ENCODE results near the gene PCGF3. TPM values are rescaled to one million over a fixed set of nuclear protein-coding genes. Genes with fewer than 3 reads are reported as not detected.
"Not testable (repeated sequence)": the region's sequence is repeated elsewhere in the genome, so short reads cannot be mapped to it uniquely, and the experiment has no call there.

The PCGF3 gene
- total RNA-seq, 1 experiment from 2014 or later: 83.9 TPM

DNA sequence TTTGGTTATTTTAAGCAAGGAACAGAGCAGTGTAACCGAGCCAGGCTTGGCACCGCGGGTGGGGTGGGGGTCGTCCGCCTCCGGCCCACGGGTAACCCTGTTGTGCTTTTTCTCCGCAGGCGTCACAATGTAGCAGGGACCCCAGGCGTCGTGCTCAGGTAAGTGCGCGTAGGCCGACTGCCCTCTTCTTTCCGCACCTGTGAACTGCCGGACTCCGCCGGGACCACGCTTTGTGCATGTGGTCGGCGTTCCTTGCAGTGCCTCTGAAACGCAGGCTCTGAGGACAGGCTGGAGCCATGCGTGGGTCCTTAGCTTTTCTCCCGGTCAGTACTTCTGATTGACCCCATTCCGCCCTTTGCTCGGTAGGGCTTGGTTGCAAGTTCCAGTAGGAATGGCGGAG, 24.9 kb downstream of the PCGF3 start:
- ChIA-PET POLR2A (ENCODE audit: low non-redundant PET) (no interaction called here), CTCF (no interaction called here)
- Histone ChIP-seq H3K4me3 (ENCODE audit: low read depth, low read length, poor library complexity, severe bottlenecking) (no peak overlapping the region), H3K36me3 (ENCODE audit: insufficient read depth, low read length, poor library complexity, severe bottlenecking) (peaks cover 40% of the 10 kb centered on the region), H3K9me3 (ENCODE audit: low read depth, low read length, poor library complexity, severe bottlenecking) (no peaks in the 10 kb centered on the region), H3K27me3 (replicated peaks; ENCODE audit: insufficient read depth, low read depth, low read length, poor library complexity) (no peaks in the 10 kb centered on the region), H3K27ac (ENCODE audit: low read depth, low read length, poor library complexity, severe bottlenecking) (no peak overlapping the region), H3K4me1 (ENCODE audit: insufficient read depth, low read length, poor library complexity, severe bottlenecking) (no peaks in the 10 kb centered on the region)
- intact Hi-C loops (cut with micrococcal nuclease; ENCODE audit: unreplicated experiment): no loop called here
- BruUV-seq (replicated peaks): no TSS peak
- no peak for DNase-seq (ENCODE audit: low spot score)
- TF ChIP-seq, protein P1, sequence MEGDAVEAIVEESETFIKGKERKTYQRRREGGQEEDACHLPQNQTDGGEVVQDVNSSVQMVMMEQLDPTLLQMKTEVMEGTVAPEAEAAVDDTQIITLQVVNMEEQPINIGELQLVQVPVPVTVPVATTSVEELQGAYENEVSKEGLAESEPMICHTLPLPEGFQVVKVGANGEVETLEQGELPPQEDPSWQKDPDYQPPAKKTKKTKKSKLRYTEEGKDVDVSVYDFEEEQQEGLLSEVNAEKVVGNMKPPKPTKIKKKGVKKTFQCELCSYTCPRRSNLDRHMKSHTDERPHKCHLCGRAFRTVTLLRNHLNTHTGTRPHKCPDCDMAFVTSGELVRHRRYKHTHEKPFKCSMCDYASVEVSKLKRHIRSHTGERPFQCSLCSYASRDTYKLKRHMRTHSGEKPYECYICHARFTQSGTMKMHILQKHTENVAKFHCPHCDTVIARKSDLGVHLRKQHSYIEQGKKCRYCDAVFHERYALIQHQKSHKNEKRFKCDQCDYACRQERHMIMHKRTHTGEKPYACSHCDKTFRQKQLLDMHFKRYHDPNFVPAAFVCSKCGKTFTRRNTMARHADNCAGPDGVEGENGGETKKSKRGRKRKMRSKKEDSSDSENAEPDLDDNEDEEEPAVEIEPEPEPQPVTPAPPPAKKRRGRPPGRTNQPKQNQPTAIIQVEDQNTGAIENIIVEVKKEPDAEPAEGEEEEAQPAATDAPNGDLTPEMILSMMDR (conservative IDR thresholded peaks at IDR 0.05; ENCODE audit: low read depth, low read length): no peak
- TF ChIP-seq EZH2 (IDR thresholded peaks at IDR 0.05; ENCODE audit: borderline replicate concordance, low read depth, low read length, poor library complexity, severe bottlenecking): no peak

DNA sequence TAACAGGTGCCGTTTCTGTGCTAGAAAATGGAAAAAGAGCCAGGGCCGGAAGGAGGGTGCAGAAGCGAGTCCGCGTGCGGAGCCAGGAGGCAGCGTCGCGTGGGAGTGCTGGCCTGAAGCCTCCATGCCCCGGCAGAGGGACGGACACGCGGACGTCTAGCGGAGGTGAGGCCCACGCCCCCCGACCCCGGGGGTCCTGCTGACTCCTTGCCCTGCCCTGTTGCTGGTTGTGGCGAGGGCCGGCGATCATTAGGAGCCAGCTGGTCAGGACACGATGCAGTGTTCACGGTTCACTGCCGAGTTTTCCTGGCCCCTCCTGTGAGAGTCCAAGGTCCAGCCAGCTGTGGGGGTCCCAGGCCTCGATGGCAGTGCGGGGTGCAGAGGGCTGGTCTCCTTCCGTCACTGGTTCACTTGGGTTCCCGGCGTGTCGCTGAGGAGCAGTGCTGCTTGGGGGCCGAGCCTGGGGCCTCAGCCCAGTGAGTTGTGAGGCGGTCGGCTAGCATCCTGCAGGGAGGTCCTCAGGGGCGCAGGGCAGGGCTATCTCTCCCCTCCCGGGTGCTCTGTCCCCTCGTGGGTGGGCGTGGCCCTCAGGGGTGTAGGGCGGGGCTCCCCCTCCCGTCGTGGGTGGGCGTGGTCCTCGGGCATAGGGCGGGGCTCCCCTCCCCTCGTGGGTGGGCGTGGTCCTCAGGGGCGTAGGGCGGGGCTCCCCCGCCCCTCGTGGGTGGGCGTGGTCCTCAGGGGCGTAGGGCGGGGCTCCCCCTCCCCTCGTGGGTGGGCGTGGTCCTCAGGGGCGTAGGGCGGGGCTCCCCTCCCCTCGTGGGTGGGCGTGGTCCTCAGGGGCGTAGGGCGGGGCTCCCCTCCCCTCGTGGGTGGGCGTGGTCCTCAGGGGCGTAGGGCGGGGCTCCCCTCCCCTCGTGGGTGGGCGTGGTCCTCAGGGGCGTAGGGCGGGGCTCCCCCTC, 25.6 kb downstream of the PCGF3 start:
- POLR2A ChIA-PET (ENCODE audit: low non-redundant PET); BruUV-seq (replicated peaks); H3K4me3 ChIP-seq (ENCODE audit: low read depth, low read length, poor library complexity, severe bottlenecking): not testable (repeated sequence)

DNA sequence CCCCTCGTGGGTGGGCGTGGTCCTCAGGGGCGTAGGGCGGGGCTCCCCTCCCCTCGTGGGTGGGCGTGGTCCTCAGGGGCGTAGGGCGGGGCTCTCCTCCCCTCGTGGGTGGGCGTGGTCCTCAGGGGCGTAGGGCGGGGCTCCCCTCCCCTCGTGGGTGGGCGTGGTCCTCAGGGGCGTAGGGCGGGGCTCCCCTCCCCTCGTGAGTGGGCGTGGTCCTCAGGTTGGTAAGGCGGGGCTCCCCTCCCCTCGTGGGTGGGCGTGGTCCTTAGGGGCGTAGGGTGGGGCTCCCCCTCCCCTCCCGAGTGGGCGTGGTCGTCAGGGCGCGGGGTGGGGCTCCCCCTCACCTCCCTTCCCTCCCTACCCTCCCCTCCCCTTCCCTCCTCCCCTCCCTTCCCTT, 26.3 kb downstream of the PCGF3 start:
- CTCF ChIA-PET; H3K27me3 ChIP-seq (replicated peaks; ENCODE audit: insufficient read depth, low read depth, low read length, poor library complexity); DNase-seq (ENCODE audit: low spot score); H3K4me1 ChIP-seq (ENCODE audit: insufficient read depth, low read length, poor library complexity, severe bottlenecking); H3K9me3 ChIP-seq (ENCODE audit: low read depth, low read length, poor library complexity, severe bottlenecking); BruUV-seq (replicated peaks); POLR2A ChIA-PET (ENCODE audit: low non-redundant PET); H3K4me3 ChIP-seq (ENCODE audit: low read depth, low read length, poor library complexity, severe bottlenecking); H3K27ac ChIP-seq (ENCODE audit: low read depth, low read length, poor library complexity, severe bottlenecking); intact Hi-C loops (cut with micrococcal nuclease; ENCODE audit: unreplicated experiment): not testable (repeated sequence)
- peaks cover 43% of the 10 kb centered on the region for H3K36me3 ChIP-seq (ENCODE audit: insufficient read depth, low read length, poor library complexity, severe bottlenecking)

More for the DNA sequence above, 25.6 kb downstream of the PCGF3 start:
- H3K27me3 ChIP-seq (replicated peaks; ENCODE audit: insufficient read depth, low read depth, low read length, poor library complexity); H3K9me3 ChIP-seq (ENCODE audit: low read depth, low read length, poor library complexity, severe bottlenecking); H3K4me1 ChIP-seq (ENCODE audit: insufficient read depth, low read length, poor library complexity, severe bottlenecking); intact Hi-C loops (cut with micrococcal nuclease; ENCODE audit: unreplicated experiment); DNase-seq (ENCODE audit: low spot score); H3K27ac ChIP-seq (ENCODE audit: low read depth, low read length, poor library complexity, severe bottlenecking); CTCF ChIA-PET: not testable (repeated sequence)
- H3K36me3 ChIP-seq (ENCODE audit: insufficient read depth, low read length, poor library complexity, severe bottlenecking): peaks cover 43% of the 10 kb centered on the region

DNA sequence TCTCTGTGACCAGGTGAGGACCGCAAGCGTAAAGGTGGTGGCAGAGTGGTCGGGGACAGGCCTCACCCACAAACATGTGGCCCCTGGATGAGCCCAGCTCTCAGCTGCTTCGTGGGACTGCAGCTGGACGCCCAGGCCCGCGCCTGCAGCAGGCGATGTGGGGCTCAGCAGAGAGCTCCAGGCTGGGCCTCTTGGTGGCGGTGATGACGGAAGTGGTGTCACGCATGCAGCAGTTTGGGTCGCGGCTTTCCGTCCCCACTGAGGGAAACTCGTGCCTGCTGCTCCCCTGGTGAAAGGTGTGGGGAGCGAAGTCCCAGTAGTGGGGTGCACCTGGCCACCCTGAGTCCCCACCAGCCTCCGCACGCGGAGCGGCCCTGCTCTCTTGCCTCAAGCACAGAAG, 26.9 kb downstream of the PCGF3 start:
- no peak overlapping the region for H3K4me3 ChIP-seq (ENCODE audit: low read depth, low read length, poor library complexity, severe bottlenecking)
- no peaks in the 10 kb centered on the region for H3K27me3 ChIP-seq (replicated peaks; ENCODE audit: insufficient read depth, low read depth, low read length, poor library complexity)
- intact Hi-C loops (cut with micrococcal nuclease; ENCODE audit: unreplicated experiment): no loop called here
- CTCF ChIA-PET: no interaction called here
- H3K36me3 ChIP-seq (ENCODE audit: insufficient read depth, low read length, poor library complexity, severe bottlenecking): peaks cover 47% of the 10 kb centered on the region
- no peak for DNase-seq (ENCODE audit: low spot score)
- POLR2A ChIA-PET (ENCODE audit: low non-redundant PET): no interaction called here
- H3K4me1 ChIP-seq (ENCODE audit: insufficient read depth, low read length, poor library complexity, severe bottlenecking): no peaks in the 10 kb centered on the region
- no peaks in the 10 kb centered on the region for H3K9me3 ChIP-seq (ENCODE audit: low read depth, low read length, poor library complexity, severe bottlenecking)
- H3K27ac ChIP-seq (ENCODE audit: low read depth, low read length, poor library complexity, severe bottlenecking): no peak overlapping the region
- no TSS peak for BruUV-seq (replicated peaks)
- TF ChIP-seq EZH2 (IDR thresholded peaks at IDR 0.05; ENCODE audit: borderline replicate concordance, low read depth, low read length, poor library complexity, severe bottlenecking): no peak
- TF ChIP-seq, protein P1 (conservative IDR thresholded peaks at IDR 0.05; ENCODE audit: low read depth, low read length): no peak

All from A673 (cell line).